Nephron progenitor cell (in vitro differentiated cells): ENCODE measurements around the gene OXCT1.

Experiments
- DNase-seq: peaks from one replicate; pipeline ENCODE4 v3.0.0; 2021
- H3K27ac Mint-ChIP-seq: 2 replicates; pipeline ENCODE4 v1.8.0; 2021; ENCODE audit warnings: mild to moderate bottlenecking, moderate library complexity, mixed read lengths
- H3K27me3 Mint-ChIP-seq: 2 replicates; pipeline ENCODE4 v1.8.0; 2021; ENCODE audit warnings: mild to moderate bottlenecking, low read depth, mixed read lengths; ENCODE audit not compliant: poor library complexity
- H3K36me3 Mint-ChIP-seq: 2 replicates; pipeline ENCODE4 v1.8.0; 2021; ENCODE audit warnings: low read depth, mixed read lengths
- H3K4me1 Mint-ChIP-seq: 2 replicates; pipeline ENCODE4 v1.8.0; 2021; ENCODE audit warnings: mixed read lengths
- H3K4me3 Mint-ChIP-seq: 2 replicates; pipeline ENCODE4 v1.8.0; 2021; ENCODE audit warnings: mild to moderate bottlenecking, moderate library complexity, mixed read lengths
- H3K9me3 Mint-ChIP-seq: 2 replicates; pipeline ENCODE4 v1.8.0; 2021; ENCODE audit warnings: mild to moderate bottlenecking, moderate library complexity, mixed read lengths
- CTCF ChIP-seq: fragments of 200-600 bp; sonication (generic); IDR thresholded peaks from 2 replicates; pipeline ENCODE4 v1.5.0; 2021; ENCODE audit warnings: antibody characterized with exemption

Gene OXCT1

GRCh38 chr5:41903382-41903891 lies 33.2 kb upstream of the OXCT1 start:
- Mint-ChIP-seq H3K27ac (peak overlapping the region; percentile 99), H3K36me3 (peaks cover 13% of the 10 kb centered on the region), H3K4me3 (peak overlapping the region; percentile 96), H3K4me1 (peaks cover 34% of the 10 kb centered on the region), H3K27me3 (peaks cover 12% of the 10 kb centered on the region), H3K9me3 (peaks cover 4% of the 10 kb centered on the region)
- no peak for TF ChIP-seq CTCF
- DNase-seq: no peak

DNA sequence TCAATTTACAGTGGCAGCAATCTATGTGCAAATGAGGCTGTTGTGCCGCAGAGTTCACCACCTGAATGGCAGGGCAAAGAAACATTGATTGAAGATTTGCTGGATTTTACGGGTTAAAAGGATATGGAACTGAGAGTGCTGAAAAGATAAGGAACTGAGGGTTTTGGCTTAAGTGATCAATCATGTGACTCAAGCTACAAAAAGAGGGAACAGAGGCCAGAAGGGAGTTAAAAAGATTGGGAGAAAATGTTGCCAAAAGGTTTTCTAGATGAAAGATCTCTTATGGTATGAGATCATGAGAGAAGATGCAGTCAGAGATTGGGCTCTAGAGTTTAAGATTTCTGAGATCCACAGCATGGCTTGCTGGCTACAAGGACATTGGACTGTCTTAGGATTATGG lies 26.0 kb upstream of the OXCT1 start:
- Mint-ChIP-seq H3K27ac (no peak overlapping the region), H3K4me1 (peaks cover 8% of the 10 kb centered on the region)

DNA sequence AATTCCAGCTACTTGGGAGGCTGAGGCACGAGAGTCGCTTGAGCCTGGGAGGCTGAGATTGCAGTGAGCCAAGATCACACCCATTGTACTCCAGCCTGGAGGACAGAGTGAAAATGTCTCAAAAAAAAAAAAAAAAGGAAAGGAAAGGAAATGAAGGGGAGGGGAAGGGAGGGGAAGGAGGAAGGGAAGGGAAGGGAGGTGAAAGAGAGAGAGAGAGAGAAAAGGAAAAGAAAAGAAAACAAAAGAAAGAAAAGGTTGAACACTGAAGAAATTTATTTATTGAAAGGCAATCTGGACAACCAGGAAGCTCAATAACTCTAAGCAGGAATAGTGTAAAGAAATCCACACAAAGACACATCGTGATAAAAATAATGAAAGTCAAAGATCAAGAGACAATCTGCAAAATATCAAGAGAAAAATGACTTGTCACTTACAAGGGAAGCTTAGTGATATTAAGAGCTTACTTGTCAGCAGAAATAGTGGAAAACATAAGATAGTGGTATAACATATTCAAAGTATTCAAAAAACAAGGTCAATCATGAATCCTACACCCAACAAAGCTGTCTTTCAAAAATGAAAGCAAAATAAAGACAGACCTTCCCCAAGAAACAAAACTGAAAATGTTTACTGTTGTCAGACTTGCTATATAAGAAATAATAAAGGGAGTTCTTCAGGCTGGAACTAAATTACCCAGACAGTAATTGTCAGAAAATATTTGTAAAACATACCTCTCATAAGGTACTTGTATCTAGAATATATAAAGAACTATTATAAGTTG lies 23.0 kb upstream of the OXCT1 start:
- TF ChIP-seq CTCF: no peak
- Mint-ChIP-seq H3K4me1 (peaks cover 11% of the 10 kb centered on the region), H3K9me3 (peaks cover 8% of the 10 kb centered on the region), H3K4me3 (no peak overlapping the region), H3K36me3 (no peaks in the 10 kb centered on the region), H3K27ac (no peak overlapping the region), H3K27me3 (peaks cover 24% of the 10 kb centered on the region)
- DNase-seq: no peak

More for the DNA sequence above, 26.0 kb upstream of the OXCT1 start:
- Mint-ChIP-seq H3K27me3 (peaks cover 32% of the 10 kb centered on the region), H3K36me3 (no peaks in the 10 kb centered on the region), H3K9me3 (peaks cover 4% of the 10 kb centered on the region), H3K4me3 (no peak overlapping the region)
- no peak for DNase-seq
- TF ChIP-seq CTCF: no peak

DNA sequence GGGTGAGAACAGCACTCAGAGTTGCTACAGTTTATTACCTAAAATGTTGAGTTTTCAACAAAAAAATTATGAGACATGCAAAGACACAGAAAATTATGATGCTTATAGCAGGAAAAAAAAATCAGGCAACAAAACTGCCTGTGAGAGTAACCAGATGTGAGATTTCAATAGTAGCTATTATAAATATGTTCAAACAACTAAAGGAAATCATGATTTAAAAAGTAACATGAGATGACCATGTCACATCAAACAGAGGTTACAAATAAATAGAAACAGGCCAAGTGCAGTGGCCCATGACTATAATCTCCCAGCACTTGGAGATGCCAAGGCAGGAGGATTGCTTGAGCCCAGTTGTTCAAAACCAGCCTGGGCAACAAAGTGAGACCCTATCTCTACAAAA lies 21.8 kb upstream of the OXCT1 start:
- peak overlapping the region; percentile 86 for H3K27ac Mint-ChIP-seq
- DNase-seq: no peak
- H3K4me1 Mint-ChIP-seq: peaks cover 11% of the 10 kb centered on the region
- peaks cover 18% of the 10 kb centered on the region for H3K9me3 Mint-ChIP-seq
- H3K36me3 Mint-ChIP-seq: no peaks in the 10 kb centered on the region
- H3K4me3 Mint-ChIP-seq: peak overlapping the region; percentile 18
- no peak for TF ChIP-seq CTCF
- peaks cover 24% of the 10 kb centered on the region for H3K27me3 Mint-ChIP-seq

DNA sequence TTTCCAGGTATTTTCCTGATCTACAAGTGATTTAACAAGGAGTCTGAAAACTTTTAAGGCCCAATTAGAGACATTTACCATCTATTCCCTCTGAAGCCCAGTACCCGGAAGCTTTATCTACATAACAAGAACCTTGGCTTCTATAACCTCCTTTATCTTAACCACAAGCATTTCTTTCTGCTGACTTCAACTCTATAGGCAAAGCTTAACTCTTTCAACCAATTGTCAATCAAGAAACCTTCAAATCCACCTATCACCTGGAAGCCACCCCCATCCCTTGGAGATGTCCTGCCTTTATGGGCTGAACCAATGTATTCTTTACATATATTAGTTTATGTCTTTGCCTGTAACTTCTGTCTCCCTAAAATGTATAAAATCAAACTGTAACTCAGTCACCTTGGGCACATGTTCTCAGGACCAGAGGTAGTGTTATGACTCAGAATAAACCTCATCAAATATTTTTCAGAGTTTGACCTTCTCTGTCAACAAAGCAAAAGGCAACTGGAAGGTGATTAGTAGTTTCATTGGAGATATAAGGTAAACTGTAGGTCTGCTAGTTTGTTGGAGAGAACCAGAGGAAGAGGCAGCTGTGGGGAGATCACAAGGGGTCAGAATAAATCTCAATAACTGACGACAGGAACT lies 21.0 kb upstream of the OXCT1 start:
- TF ChIP-seq CTCF: no peak
- DNase-seq: no peak
- Mint-ChIP-seq H3K4me3 (no peak overlapping the region), H3K9me3 (peaks cover 20% of the 10 kb centered on the region), H3K27ac (peak overlapping the region; percentile 86), H3K4me1 (peaks cover 11% of the 10 kb centered on the region), H3K27me3 (peaks cover 21% of the 10 kb centered on the region), H3K36me3 (no peaks in the 10 kb centered on the region)
